Posterior vena cava (tissue), 2 donors: ENCODE data around the gene ATG4D. TPM values are rescaled to one million over a fixed set of nuclear protein-coding genes. Genes with fewer than 3 reads are reported as not detected.
A peak's percentile ranks its signal among the peaks of the same experiment; 100 is the strongest.
"Not testable (repeated sequence)": the region's sequence is repeated elsewhere in the genome, so short reads cannot be mapped to it uniquely, and the experiment has no call there.

ENCODE experiments used
- DNase-seq: peaks from one replicate; pipeline ENCODE4 v3.0.0-alpha.2; 2020; ENCODE audit warnings: low spot score
- intact Hi-C, 2 donors: fragments of 100-400 bp; cut with DNase I; formaldehyde crosslinking; loops; one replicate each; pipeline versions ENCODE4 v1.14.1 to v1.14.2; 2022 to 2023
- total RNA-seq, 2 donors: library from RNA; stranded (reverse); fragmentation: NEBNext Ultra II Directional; extraction: Animal tissue kit (Norgen Biotek cat#: 25700); gene quantifications; one replicate each; pipeline ENCODE4 v1.2.1, GENCODE V29; 2021
- donor health status: DM: yes; HTN: yes; CAD: no.
- donor health status: DM: yes; HTN: yes; CAD: no.

ATG4D gene
- total RNA-seq, 2 donors from 2014 or later = 14.2 to 14.8 TPM

DNA sequence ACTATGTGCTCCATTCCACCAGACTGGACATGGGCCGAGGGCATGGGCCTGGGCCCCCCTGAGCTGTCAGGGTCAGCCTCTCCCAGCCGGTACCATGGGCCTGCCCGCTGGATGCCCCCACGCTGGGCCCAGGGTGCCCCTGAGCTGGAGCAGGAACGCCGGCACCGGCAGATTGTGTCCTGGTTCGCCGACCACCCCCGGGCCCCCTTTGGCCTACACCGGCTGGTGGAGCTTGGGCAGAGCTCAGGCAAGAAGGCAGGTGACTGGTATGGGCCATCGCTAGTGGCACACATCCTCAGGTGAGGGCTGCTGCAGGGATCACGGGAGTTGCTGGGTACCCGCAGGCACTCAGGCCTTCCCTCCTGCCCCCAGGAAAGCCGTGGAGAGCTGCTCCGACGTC lies 3.1 kb downstream of the ATG4D start:
- DNase-seq = no peak
- intact Hi-C loops = no loop called here

DNA sequence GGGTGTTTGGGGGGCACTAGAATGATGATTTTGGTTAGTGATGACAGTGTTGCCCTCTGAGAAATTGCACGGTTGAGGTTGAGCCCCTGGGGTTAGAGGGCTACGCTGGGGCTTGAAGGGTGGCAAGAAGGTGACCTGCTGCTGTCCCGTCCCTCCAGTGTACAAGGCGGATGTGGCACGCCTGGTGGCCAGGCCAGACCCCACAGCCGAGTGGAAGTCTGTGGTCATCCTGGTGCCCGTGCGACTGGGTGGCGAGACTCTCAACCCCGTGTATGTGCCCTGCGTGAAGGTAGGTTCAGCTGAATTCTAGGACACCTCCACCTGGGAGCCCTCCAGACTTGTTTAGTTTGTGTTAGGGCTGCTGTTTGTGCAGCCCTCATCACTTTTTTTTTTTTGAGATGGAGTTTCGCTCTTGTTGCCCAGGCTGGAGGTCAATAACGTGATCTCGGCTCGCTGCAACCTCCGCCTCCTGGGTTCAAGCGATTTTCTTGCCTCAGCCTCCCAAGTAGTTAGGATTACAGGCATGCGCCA lies 5.1 kb downstream of the ATG4D start:
- intact Hi-C loops = no loop called here

DNA sequence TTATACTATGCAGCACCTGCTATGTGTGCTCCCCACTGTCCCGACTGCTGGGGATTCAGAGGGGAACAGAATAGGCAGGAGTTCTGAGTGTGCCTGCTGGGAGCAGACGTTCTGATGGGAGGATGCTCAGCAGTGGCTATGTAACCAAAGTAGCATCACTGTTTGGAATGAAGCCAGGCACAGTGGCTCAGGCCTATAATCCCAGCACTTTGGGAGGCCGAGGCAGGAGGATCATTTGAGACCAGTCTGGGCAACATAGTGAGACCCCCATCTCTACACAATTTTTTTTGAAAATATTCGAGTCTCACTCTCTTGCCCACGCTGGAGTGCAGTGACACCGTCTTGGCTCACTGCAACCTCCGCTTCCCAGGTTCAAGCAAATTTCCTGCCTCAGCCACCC lies 6.0 kb downstream of the ATG4D start:
- intact Hi-C loops = no loop called here

More for the DNA sequence above, 5.1 kb downstream of the ATG4D start:
- no peak for DNase-seq

DNA sequence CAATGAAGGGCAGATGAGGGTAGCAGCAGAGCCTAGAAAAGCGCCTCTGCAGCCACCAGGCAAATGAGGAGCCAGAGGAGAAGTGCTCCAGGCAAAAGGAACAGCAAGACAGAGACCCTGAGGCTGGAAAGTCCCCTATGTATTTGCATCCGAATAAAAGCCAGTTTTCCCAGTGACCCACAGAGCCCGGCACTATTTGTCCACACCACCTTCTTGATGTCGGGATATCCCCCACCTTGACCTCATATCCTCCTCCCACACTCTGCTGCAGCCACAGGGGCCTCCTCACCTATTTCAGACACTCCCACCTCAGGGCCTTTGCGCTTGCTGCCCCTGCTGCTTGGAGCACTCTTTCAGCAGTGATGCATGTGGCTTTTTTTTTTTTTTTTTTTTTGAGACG lies 6.6 kb downstream of the ATG4D start:
- intact Hi-C loops = no loop called here
- no peak for DNase-seq

More for the DNA sequence above, 6.0 kb downstream of the ATG4D start:
- no peak for DNase-seq

DNA sequence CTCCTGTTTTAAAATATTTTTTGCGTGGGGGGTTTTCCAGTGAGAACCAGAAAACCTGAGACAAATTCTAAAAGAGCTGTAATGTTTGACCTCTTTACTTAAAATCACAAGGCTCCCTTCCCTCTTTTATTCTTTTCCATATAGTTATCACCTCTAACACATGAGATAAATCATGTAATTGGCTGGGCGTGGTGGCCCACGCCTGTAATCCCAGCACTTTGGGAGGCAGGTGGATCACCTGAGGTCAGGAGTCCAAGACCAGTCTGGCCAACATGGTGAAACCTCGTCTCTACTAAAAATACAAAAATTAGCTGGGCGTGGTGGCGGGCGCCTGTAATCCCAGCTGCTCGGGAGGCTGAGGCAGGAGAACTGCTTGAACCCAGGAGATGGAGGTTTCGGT lies 7.3 kb downstream of the ATG4D start:
- DNase-seq, intact Hi-C loops: not testable (repeated sequence)

DNA sequence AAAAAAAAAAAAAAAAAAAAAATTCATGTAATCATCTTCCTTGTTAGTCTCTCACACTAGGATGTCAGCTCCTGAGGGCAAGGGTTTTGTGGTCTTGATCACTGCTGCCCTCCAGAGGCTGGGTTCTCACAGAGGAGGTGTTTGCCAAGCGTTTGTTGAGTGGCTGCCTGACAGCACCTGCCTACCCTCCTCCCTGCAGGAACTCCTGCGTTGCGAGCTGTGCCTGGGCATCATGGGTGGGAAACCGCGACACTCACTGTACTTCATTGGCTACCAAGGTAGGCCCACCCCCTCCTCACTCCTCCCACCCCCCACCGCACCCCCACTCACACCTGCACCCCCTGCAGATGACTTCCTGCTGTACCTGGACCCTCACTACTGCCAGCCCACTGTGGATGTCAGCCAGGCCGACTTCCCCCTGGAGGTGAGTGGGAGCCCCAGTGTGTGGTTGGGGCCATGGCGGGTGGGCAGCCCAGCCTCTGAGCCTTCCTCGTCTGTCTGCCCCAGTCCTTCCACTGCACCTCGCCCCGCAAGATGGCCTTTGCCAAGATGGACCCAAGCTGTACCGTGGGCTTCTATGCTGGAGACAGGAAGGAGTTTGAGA lies 8.1 kb downstream of the ATG4D start:
- DNase-seq = no peak
- intact Hi-C loops = loop anchor here in 1 of 2 donors (2.0 kb wide), 1 partner anchor 33 kb away; no protein-coding TSS in a partner anchor

DNA sequence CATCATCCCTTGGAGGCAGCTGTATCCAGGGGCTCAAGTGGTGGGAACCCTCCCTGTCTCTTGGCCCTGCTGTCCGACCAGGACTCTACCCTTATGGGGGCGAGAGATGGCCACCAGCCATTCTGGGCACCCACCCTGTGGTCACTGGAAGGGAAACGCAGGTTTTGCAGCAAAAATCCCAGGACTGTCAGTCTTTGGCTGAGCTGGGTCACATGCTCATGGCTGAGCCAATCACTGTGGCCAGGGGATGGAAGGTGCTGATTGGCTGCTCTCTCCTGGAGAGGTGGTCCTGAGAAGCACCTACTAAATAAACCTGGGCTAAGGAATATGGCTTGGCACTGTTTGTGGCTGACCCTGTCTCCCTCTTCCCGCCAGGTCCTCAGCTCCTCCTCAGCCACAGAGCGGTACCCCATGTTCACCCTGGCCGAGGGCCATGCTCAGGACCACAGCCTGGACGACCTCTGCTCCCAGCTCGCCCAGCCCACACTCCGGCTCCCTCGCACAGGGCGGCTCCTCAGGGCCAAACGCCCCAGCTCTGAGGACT lies 8.9 kb downstream of the ATG4D start:
- intact Hi-C loops = loop anchor here in 1 of 2 donors (2.0 kb wide), 1 partner anchor 34 kb away; no protein-coding TSS in a partner anchor
- DNase-seq = no peak

DNA sequence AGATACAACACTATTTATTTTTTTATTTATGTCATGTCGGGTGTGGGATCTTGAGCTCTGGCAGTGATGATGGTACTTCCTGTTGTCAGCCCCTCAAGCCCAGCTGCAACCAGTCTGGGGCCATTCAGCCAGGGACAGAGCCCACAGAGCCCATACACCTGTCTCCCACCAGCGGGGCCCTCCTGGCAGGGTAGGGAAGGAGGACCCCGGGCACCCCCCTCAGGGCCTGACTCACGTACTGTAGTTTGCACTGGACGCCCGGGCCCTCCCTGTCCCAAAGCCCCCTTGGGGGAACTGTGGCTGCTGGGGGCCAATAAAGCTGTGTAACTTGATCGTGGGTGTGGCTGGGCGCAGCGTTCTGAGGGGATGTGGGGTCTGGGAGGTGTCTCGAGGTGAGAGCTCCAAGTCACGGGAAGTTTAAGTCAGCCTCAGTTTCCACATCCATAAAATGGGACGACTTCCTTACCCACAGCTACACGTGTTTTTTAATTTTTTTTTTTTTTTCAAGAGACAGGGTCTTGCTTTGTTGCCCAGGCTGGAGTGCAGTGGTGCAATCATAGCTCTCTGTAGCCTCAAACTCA lies 9.5 kb downstream of the ATG4D start:
- intact Hi-C loops = loop anchor here in 1 of 2 donors (2.0 kb wide), 1 partner anchor 34 kb away; no protein-coding TSS in a partner anchor
- DNase-seq = no peak

DNA sequence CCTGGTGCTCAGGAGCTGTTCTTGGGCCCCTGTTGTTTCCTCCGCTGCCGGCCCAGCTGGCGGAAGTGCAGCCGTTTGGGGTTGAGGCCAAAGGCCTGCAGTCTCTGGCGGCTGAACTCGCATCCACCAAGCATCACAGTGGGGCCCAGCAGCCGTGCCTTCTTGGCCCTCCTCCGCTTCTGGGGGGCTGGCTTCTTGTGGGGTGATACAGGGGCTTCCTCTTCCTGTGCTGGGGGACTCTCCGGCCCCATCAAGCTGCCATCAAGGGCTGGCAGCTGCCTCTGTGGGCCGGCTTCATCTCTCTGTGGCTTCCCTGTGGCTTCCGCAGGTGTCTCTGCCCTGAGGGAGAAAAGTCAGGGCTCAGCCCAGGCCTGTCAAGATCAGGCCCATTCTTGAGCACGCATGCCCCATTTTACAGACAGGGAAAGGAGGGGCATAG lies 10.3 kb downstream of the ATG4D start:
- DNase-seq = no peak
- intact Hi-C loops = loop anchor here in 1 of 2 donors (2.0 kb wide), 1 partner anchor 35 kb away; no protein-coding TSS in a partner anchor

DNA sequence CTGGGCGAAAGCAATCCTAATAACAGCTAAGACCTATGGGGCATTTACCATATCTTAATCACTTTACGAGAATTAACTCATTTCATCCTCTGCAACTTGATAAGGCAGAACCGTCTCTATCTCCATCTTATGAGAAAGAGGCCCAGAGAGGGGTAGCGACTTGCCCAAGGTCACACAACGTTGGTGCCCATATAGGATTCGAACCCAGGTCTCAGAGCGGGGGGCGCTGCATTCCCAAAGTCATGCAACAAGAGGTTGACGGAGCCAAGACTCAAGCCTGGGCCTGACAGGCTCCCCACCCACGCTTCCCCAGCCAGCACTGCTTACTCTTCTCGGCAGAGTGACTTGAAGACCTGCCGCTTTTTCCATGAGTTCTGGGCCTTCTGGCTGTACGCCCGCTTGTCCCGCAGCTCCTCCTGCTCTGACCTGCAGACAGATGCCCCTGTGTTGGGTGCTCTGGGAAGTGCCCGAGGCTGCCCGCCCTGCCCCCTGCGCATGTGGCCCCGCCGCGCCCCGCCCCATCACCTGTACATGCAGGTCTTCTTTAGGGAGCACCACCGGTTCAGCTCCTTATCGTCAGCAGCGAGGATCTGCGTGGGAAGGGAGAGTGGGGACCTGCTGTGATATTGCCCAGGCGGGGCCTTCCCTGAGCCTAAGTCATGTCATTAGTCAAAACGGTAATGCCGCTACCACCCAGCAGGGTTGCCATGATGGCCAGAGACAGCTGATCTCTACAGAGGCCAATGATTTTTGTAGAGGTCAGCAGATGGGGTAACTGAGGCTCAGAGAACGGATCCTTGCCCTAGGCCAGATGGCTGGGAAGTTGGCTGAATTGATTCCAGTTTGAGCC lies 11.3 kb downstream of the ATG4D start:
- intact Hi-C loops = no loop called here
- DNase-seq = no peak

DNA sequence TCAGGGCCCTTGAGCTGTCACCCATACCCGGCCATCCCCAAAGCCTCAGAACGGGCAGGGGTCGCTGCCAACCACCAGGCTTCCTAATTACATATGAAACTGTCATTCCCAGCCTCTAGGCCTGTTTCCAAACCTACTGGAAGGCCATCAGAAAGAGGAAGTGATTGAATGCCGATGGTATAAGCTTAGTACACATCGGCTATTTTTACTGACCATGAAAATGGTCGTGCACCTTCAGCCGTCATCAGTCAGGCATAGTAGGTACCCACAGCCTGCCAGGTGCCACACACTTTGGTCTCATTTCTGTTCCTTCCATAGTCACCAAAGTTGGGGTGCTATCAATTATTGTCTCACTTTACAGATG lies 11.9 kb downstream of the ATG4D start:
- DNase-seq = no peak
- intact Hi-C loops = no loop called here

DNA sequence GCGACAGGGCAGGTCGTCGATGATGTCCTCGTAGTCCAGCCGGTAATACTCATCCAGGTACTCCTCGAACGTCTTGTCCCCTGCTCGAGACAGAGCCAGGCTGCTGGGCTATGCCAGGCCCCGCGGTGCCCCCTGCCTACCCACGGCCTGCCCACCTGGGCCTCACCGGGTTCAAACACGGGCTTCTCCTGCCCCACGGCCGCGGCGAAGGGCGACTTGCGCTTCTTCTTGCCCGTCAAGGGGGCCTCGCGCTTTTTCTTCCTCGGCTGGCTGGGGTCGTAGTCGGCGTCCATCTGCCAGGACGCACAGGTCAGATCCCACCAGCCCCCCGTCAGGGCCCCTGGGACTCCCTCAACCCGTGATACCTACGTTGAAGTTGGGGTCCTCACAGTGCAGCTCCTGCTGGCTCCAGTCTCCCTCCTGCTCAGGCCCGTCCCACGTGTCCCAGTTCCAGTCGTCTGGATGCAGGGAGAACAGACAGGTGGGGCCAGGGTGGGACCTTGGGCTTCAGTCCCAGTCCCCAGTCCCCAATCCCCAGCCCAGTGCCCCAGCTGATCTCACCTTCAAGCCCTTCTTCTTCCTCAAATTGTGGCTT lies 14.0 kb downstream of the ATG4D start:
- DNase-seq = no peak
- intact Hi-C loops = no loop called here

DNA sequence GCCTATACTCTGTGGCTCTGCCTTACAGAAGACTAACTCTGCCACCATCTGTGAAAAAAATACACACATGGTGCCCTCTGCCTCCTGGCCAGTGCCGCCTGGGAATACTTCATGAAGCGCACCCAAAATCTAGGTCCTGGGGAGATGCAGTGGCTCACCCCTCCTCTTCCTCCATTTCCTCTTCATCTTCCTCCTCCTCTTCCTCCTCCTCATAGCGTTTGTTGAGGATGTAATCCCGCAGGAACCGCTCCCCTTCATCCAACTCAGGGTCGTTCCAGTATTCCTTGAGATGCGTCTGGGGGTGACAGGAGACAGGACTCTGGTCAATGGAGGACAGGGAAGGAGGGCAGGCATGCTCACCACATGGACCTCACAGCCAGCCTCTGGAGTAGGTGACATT lies 16.4 kb downstream of the ATG4D start:
- intact Hi-C loops = no loop called here
- DNase-seq = no peak

DNA sequence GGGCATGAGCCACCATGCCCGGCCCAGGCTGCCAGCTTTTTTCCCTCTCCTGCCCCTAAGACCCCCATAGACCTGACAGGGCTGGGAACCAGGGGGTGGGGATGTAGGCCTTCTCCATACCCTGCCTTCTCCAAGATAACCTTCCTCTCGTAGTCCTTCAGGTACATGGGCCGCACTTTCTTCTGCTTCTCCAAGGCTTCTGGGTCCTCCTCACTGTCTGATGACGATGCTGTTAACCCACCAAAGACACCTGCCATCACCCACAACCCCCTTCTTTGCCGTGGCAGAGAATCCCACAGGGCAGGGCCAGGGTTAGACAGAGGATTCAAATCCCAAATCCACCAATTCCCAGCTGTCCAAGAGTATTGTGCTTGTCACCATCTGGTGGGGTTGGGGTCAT lies 18.9 kb downstream of the ATG4D start:
- DNase-seq = no peak
- intact Hi-C loops = no loop called here

DNA sequence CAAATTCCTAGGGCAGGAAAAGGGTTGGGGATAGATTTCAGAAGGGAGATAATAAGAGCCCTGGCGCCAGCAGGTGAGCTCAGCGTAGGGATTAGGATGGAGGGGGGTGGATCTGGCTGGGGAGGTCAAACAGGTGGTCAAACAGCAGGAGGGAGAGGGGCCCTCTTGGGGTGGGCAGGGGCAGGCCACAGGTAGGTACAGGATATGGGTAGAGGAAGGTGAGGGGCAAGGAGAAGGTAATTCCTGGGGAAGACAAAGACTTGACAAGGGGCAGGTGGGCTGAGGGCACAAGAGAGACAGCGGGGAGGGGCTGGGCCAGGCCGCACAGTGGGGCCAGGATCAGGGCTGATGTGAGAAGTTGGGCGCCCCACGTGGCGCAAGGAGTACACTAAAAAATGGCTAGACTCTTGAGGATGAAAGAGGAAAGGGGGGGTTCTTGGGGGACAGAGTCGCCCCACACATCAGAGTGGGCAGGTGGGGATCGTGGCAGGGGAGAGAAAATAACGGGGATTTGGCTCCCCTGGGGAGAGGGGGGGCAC lies 21.4 kb downstream of the ATG4D start:
- intact Hi-C loops = no loop called here
- no peak for DNase-seq

DNA sequence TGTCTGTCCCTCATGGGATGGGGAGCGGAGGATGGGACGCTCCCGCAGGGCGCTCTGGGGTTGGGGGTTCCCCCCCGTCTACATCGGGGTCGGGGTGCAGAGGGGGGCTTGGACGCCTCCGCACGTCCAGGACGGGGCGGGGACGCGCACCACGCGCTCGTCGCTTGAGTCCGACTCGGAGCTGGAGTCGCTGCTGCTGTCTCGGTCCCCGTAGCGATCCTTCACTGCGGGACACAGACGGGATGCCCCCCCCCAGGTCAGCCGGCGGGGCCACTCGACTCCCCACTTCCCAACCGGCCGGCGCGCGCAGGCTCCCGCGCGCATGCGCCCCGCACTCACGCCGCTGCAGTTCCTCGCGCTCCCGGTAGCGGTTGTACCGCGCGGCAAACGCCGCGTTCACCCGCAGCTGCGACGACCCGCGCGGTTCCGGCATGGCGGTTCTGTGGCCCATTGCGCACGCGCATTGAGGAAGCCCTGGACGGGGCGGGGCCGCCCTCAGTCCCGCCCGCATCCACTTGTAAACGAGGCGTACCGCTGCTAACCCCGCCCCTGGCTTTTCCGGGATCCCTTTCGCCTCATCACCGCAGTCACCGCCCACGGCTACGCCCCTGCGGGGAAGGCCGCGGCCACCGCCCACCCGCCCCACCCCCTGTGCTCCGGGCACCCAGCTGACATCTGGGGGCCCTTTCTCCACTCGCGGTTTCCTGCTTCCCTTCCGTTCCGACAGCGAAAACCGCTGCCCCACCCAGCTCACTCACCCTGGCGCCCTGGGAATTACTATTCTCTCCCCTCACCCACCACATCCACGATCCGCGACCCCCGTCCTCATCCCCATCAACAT lies 22.1 kb downstream of the ATG4D start, which contains the start of gene KRI1:
TSS of gene KRI1 (minus strand) at position 444 of the 841 bp plus-strand sequence. CDS start at position 433, 11 bp downstream.
- intact Hi-C loops = no loop called here
- peak; percentile 100 for DNase-seq

DNA sequence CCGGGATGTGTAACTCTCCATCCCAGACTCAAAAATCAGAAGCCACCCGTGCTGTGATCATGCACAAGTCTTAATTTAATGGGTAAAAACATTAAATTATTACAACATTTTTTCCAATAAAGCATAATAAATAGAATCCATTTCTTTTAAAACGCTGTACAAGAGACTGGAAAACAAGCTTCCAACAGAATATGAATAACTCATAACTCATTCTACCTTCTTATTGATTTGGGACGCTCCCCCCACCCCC lies 22.6 kb downstream of the ATG4D start:
- DNase-seq = no peak
- intact Hi-C loops = no loop called here

DNA sequence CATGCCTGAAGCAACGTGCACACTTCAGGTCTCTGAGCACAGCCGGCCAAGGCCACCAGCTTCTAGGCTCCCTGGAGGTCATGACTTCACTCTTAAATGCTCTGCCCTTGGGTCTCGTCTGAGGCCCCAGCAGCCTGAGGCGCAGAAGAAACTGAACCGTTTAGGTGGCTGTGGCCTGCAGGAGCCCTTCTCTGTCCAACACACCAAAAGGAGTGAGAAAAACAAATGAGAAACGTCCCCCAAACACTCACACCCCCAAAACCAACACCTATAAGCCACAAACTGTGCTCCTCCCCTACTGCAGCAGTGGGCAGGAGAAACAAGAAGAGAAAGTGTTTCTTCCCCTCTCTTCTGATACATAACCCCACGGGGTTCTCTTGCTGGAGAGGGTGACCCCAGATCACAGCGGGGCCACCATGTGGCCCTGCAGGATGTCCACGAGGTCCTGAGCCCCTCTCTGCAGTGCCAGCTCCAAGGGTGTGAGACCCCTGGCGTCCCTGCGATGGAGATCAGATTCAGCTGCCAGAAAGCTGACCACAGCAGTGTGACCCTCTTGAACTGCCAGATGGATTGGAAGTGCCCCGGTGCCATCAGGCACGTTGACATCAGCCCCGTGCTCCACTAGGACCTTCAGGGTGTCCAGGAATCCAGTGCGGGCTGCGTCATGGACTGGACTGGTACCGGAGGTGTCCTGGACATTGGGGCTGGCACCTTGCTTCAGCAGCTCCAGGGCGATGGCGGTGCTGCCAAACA lies 23.1 kb downstream of the ATG4D start:
- no peak for DNase-seq
- intact Hi-C loops = no loop called here
